ENCODE results near the gene STX1B. TPM values are rescaled to one million over a fixed set of nuclear protein-coding genes. Genes with fewer than 3 reads are reported as not detected.
A peak's percentile ranks its signal among the peaks of the same experiment; 100 is the strongest.

STX1B gene
- total RNA-seq, 1 experiment from 2014 or later: 3.7 TPM

GRCh38 chr16:31052114-31052513, 41.7 kb upstream of the STX1B start:
- no peaks in the 10 kb centered on the region for H3K9me3 ChIP-seq (ENCODE audit: control insufficient read depth, insufficient read depth, low read depth, low read length)
- BruUV-seq (replicated peaks): no TSS peak
- H3K27ac ChIP-seq (ENCODE audit: low read length): no peak overlapping the region
- in situ Hi-C loops (cut with HindIII; ENCODE audit: low pct_unique_long_range_greater_than_20kb, low sequenced_read_pairs): no loop called here
- ATAC-seq: peak; percentile 87
- ChIA-PET CTCF (no interaction called here), POLR2A (no interaction called here)
- H3K27me3 ChIP-seq (ENCODE audit: control insufficient read depth, insufficient read depth, low read length): no peaks in the 10 kb centered on the region
- no peaks in the 10 kb centered on the region for H3K4me1 ChIP-seq (ENCODE audit: control insufficient read depth, insufficient read depth, low read length)
- no peak overlapping the region for H3K4me3 ChIP-seq (ENCODE audit: low read depth in 2 of 2, low read length in 2 of 2)
- intact Hi-C loops (cut with micrococcal nuclease; ENCODE audit: unreplicated experiment): loop anchor here (1.0 kb wide), 1 partner anchor 22 kb away; the partner anchor contains the start of genes ZNF646 and ZNF668
- H3K36me3 ChIP-seq (ENCODE audit: control insufficient read depth, insufficient read depth, low read length): no peaks in the 10 kb centered on the region
- DNase-seq (ENCODE audit: low read depth, low spot score): peak; percentile 92
- TF ChIP-seq REST (IDR thresholded peaks at IDR 0.05; ENCODE audit: insufficient read depth in 1 of 2, low read depth in 2 of 2, low read length in 1 of 2) (no peak), TCF7L2 (IDR thresholded peaks at IDR 0.05; ENCODE audit: low read depth, low read length) (no peak), SIN3A (IDR thresholded peaks at IDR 0.05; ENCODE audit: borderline replicate concordance, insufficient read depth, low read depth, low read length) (no peak), POLR2AphosphoS5 (IDR thresholded peaks at IDR 0.05; ENCODE audit: low read depth, low read length) (no peak), CTCF (IDR thresholded peaks at IDR 0.05) (no peak)

GRCh38 chr16:31050280-31051030, 40.0 kb upstream of the STX1B start:
- in situ Hi-C loops (cut with HindIII; ENCODE audit: low pct_unique_long_range_greater_than_20kb, low sequenced_read_pairs): no loop called here

More at GRCh38 chr16:31050280-31051030, 40.0 kb upstream of the STX1B start:
- ChIA-PET POLR2A (no interaction called here), CTCF (interaction anchor here (0.7 kb wide), 1 partner anchor 71 kb away, joined by 3 read pairs; no protein-coding TSS in a partner anchor)
- H3K9me3 ChIP-seq (ENCODE audit: control insufficient read depth, insufficient read depth, low read depth, low read length): no peaks in the 10 kb centered on the region
- no TSS peak for BruUV-seq (replicated peaks)
- H3K27me3 ChIP-seq (ENCODE audit: control insufficient read depth, insufficient read depth, low read length): no peaks in the 10 kb centered on the region
- H3K27ac ChIP-seq (ENCODE audit: low read length): no peak overlapping the region
- no peak for ATAC-seq
- H3K4me3 ChIP-seq (ENCODE audit: low read depth in 2 of 2, low read length in 2 of 2): no peak overlapping the region
- no peak for TF ChIP-seq TCF7L2 (IDR thresholded peaks at IDR 0.05; ENCODE audit: low read depth, low read length)
- no peak for TF ChIP-seq REST (IDR thresholded peaks at IDR 0.05; ENCODE audit: insufficient read depth in 1 of 2, low read depth in 2 of 2, low read length in 1 of 2)
- no peak for TF ChIP-seq CTCF (IDR thresholded peaks at IDR 0.05)
- TF ChIP-seq SIN3A (IDR thresholded peaks at IDR 0.05; ENCODE audit: borderline replicate concordance, insufficient read depth, low read depth, low read length): no peak
- TF ChIP-seq POLR2AphosphoS5 (IDR thresholded peaks at IDR 0.05; ENCODE audit: low read depth, low read length): no peak
- no peaks in the 10 kb centered on the region for H3K36me3 ChIP-seq (ENCODE audit: control insufficient read depth, insufficient read depth, low read length)
- intact Hi-C loops (cut with micrococcal nuclease; ENCODE audit: unreplicated experiment): no loop called here
- DNase-seq (ENCODE audit: low read depth, low spot score): no peak
- no peaks in the 10 kb centered on the region for H3K4me1 ChIP-seq (ENCODE audit: control insufficient read depth, insufficient read depth, low read length)

All from Panc1 (cell line).